HepG2 (cell line): Measurements from ENCODE around the gene MACROD2. TPM values are rescaled to one million over a fixed set of nuclear protein-coding genes. Genes with fewer than 3 reads are reported as not detected.
A peak's percentile ranks its signal among the peaks of the same experiment; 100 is the strongest.

Experiments used
- ATAC-seq: fragments of 200-7000 bp; cut with Tn5 transposase; 3 replicates; pipeline ENCODE4 v1.9.1; 2020; ENCODE audit warnings: mild to moderate bottlenecking, moderate library complexity
- BruUV-seq: library from RNA; stranded (reverse); fragments of 400-500 nt; replicated peaks from 2 replicates; lab custom pipeline; 2021; lab: Mats Ljungman, UMichigan
- CTCF ChIA-PET: fragments of 300-600 bp; formaldehyde crosslinking; extraction: SDS; loops from one replicate; lab custom pipeline; 2021; ENCODE audit warnings: low total read pairs, inconsistent platforms, low intra/inter-chr PET ratio; lab: Yijun Ruan, JAX
- POLR2A ChIA-PET: fragments of 350-600 bp; sonication (Branson Sonifier 250); formaldehyde crosslinking; loops from one replicate; lab custom pipeline; 2020; ENCODE audit warnings: antibody characterized with exemption, inconsistent platforms; lab: Yijun Ruan, JAX
- DNase-seq: peaks from one replicate; pipeline ENCODE4 v3.0.0-alpha.2; 2015; ENCODE audit warnings: low spot score
- FAIRE-seq: peaks from 3 replicates; lab custom pipeline; 2011; peaks lifted over from hg19 to GRCh38; lab: Jason Lieb, UNC
- H2AFZ ChIP-seq: one replicate; pipeline ENCODE4 v1.6.1; 2011; ENCODE audit warnings: low read length, inconsistent platforms
- H3K27ac ChIP-seq: fragments of 300-600 bp; 3 replicates; pipeline ENCODE4 v1.8.0; 2011; ENCODE audit warnings: mixed run types, mild to moderate bottlenecking, mixed read lengths, low read length, inconsistent platforms; ENCODE audit not compliant: insufficient read depth; ENCODE audit errors: extremely low read length
- H3K27me3 ChIP-seq, 2 experiments: fragments of 200-600 bp in 1 of 2; 2 replicates in 1 of 2; 3 replicates in 1 of 2; pipeline versions ENCODE4 v1.6.0 to v1.8.0; 2011; ENCODE audit warnings: low read length in 2 of 2, mild to moderate bottlenecking in 2 of 2, moderate library complexity in 2 of 2, inconsistent platforms in 1 of 2; ENCODE audit not compliant: insufficient read depth in 2 of 2, control insufficient read depth in 1 of 2
- H3K36me3 ChIP-seq, 2 experiments: fragments of 200-600 bp in 1 of 2; replicated peaks in 1 of 2; 2 replicates in 1 of 2; 3 replicates in 1 of 2; pipeline versions ENCODE4 v1.5.1 to v1.8.0; 2011; ENCODE audit warnings: low read length in 2 of 2, inconsistent platforms in 1 of 2; ENCODE audit not compliant: insufficient read depth in 2 of 2, control insufficient read depth in 1 of 2
- H3K4me1 ChIP-seq: 2 replicates; pipeline ENCODE4 v1.5.1; 2012; ENCODE audit warnings: low read length, inconsistent platforms; ENCODE audit not compliant: insufficient read depth
- H3K4me2 ChIP-seq: 2 replicates; pipeline ENCODE4 v1.6.0; 2011; ENCODE audit warnings: low read depth, low read length, inconsistent platforms
- H3K4me3 ChIP-seq, 3 experiments: fragments of 200-600 bp in 1 of 3; sonication (generic), shearing (Covaris generic) in 1 of 3; replicated peaks in 1 of 3; 2 replicates each; pipeline ENCODE4 v1.5.1; 2011 to 2016; ENCODE audit warnings: low read length in 3 of 3, inconsistent platforms in 2 of 3, low read depth in 2 of 3, mild to moderate bottlenecking in 2 of 3, control low read depth in 1 of 3, mixed read lengths in 1 of 3; ENCODE audit not compliant: insufficient read depth in 1 of 3
- H3K79me2 ChIP-seq: one replicate; pipeline ENCODE4 v1.6.1; 2011; ENCODE audit warnings: low read length, inconsistent platforms; ENCODE audit not compliant: insufficient read depth
- H3K9ac ChIP-seq: 2 replicates; pipeline ENCODE4 v1.6.0; 2011; ENCODE audit warnings: mild to moderate bottlenecking, low read depth, low read length, inconsistent platforms; ENCODE audit not compliant: insufficient read depth
- H3K9me3 ChIP-seq: 2 replicates; pipeline ENCODE4 v1.5.1; 2012; ENCODE audit warnings: mild to moderate bottlenecking, low read length
- H4K20me1 ChIP-seq: 2 replicates; pipeline ENCODE4 v1.6.0; 2011; ENCODE audit warnings: inconsistent platforms, mild to moderate bottlenecking, low read length, moderate library complexity; ENCODE audit not compliant: insufficient read depth
- FOXA3 ChIP-seq: IDR thresholded peaks from 2 replicates; pipeline ENCODE4 v1.6.1; 2016; ENCODE audit warnings: missing genetic modification reagents, missing compliant biosample characterization
- MEIS1 ChIP-seq: sonication (generic); formaldehyde crosslinking; IDR thresholded peaks from 2 replicates; pipeline ENCODE4 v1.9.0; 2021; ENCODE audit warnings: mild to moderate bottlenecking, missing genetic modification reagents, moderate library complexity, borderline replicate concordance
- NAIF1 ChIP-seq: sonication (generic); formaldehyde crosslinking; IDR thresholded peaks from 2 replicates; pipeline ENCODE4 v1.5.0; 2020; ENCODE audit warnings: mild to moderate bottlenecking, missing genetic modification reagents, borderline replicate concordance
- SYNCRIP ChIP-seq: fragments of 200-400 bp; formaldehyde crosslinking; IDR thresholded peaks from 2 replicates; pipeline ENCODE4 v1.6.1; 2018; ENCODE audit warnings: mild to moderate bottlenecking, low read depth, low read length; ENCODE audit not compliant: insufficient read depth
- ZNF138 ChIP-seq: sonication (generic); formaldehyde crosslinking; IDR thresholded peaks from 2 replicates; pipeline ENCODE4 v1.5.0; 2020; ENCODE audit warnings: mild to moderate bottlenecking, low read depth, missing genetic modification reagents
- ZSCAN22 ChIP-seq: sonication (generic); formaldehyde crosslinking; IDR thresholded peaks from 2 replicates; pipeline ENCODE4 v1.4.0; 2020; ENCODE audit warnings: mild to moderate bottlenecking, missing genetic modification reagents
- WGBS: methylation state at CpG from one replicate; pipeline ENCODE4 v1.1.6; 2017; ENCODE audit warnings: low lambda C conversion rate; 5-methylcytosine and 5-hydroxymethylcytosine counted together
- in situ Hi-C: cut with HindIII; loops from 2 replicates; pipeline ENCODE4 v1.10.0; 2017; ENCODE audit warnings: low pct_unique_long_range_greater_than_20kb; ENCODE audit not compliant: extremely low pct_ligation_motif_present
- intact Hi-C: fragments of 100-400 bp; cut with micrococcal nuclease; formaldehyde crosslinking; loops from one replicate; pipeline ENCODE4 v1.10.0; 2022; ENCODE audit not compliant: unreplicated experiment
- polyA plus RNA-seq, 8 experiments: library from polyadenylated mRNA; depleted of rRNA in 3 of 8; stranded (reverse) in 7 of 8; unstranded in 1 of 8; fragments of >200 nt; fragmentation: Illumina TruSeq in 4 of 8; extraction: Trizol in 4 of 8; gene quantifications; 2 replicates each; pipeline versions ENCODE4 v1.2.1 to v1.2.3, GENCODE V29; 2011 to 2016; ENCODE audit warnings: low read depth in 4 of 8, missing spikeins in 1 of 8, mixed read lengths in 1 of 8; ENCODE audit not compliant: insufficient read depth in 1 of 8
- total RNA-seq, 5 experiments: library from RNA; depleted of rRNA; stranded (reverse); fragments of >200 nt; fragmentation: Illumina TruSeq; extraction: Trizol; gene quantifications; 2 replicates each; pipeline ENCODE4 v1.2.3, GENCODE V29; 2016; ENCODE audit warnings: low read depth in 1 of 5

Gene MACROD2
- total and polyA plus RNA-seq, 2 of the 13 experiments (the other 11 are each of a cell fraction or from before 2014, with no cell fraction given) = 0.13 to 0.51 TPM

GRCh38 chr20:15917283-15917682 lies 1922.0 kb downstream of the MACROD2 start:
- TF ChIP-seq MEIS1 (no peak), SYNCRIP (no peak)
- WGBS = 47% methylated on average over 4 of the region's 4 CpGs
- H3K9me3 ChIP-seq = peaks cover 3% of the 10 kb centered on the region; the same call in 1 of the 2 replicates
- H3K79me2 ChIP-seq = no peaks in the 10 kb centered on the region
- no peak overlapping the region for H2AFZ ChIP-seq
- H3K4me3 ChIP-seq = no peak overlapping the region
- in situ Hi-C loops (no loop called here), intact Hi-C loops (no loop called here)
- H3K36me3 ChIP-seq = no peaks in the 10 kb centered on the region
- no peak for DNase-seq
- ChIA-PET POLR2A (no interaction called here), CTCF (no interaction called here)
- no peak overlapping the region for H3K27ac ChIP-seq
- no peak for ATAC-seq
- no peaks in the 10 kb centered on the region for H3K4me1 ChIP-seq
- no peaks in the 10 kb centered on the region for H4K20me1 ChIP-seq
- H3K9ac ChIP-seq = no peak overlapping the region
- FAIRE-seq = no peak
- no peaks in the 10 kb centered on the region; a peak in 1 of 5 replicates for H3K27me3 ChIP-seq
- H3K4me2 ChIP-seq = no peak overlapping the region
- no TSS peak for BruUV-seq

GRCh38 chr20:15918631-15919030 lies 1923.3 kb downstream of the MACROD2 start:
- ATAC-seq (no peak), FAIRE-seq (no peak), DNase-seq (no peak)
- in situ Hi-C loops (no loop called here), intact Hi-C loops (no loop called here)
- CTCF ChIA-PET = no interaction called here
- Histone ChIP-seq H3K4me1 (no peaks in the 10 kb centered on the region), H3K9ac (no peak overlapping the region), H3K27me3 (no peaks in the 10 kb centered on the region; a peak in 1 of 5 replicates), H3K79me2 (no peaks in the 10 kb centered on the region), H3K27ac (no peak overlapping the region), H3K4me3 (no peak overlapping the region), H3K36me3 (no peaks in the 10 kb centered on the region), H3K9me3 (no peaks in the 10 kb centered on the region), H3K4me2 (no peak overlapping the region), H2AFZ (no peak overlapping the region), H4K20me1 (no peaks in the 10 kb centered on the region)
- POLR2A ChIA-PET = no interaction called here
- BruUV-seq = no TSS peak
- TF ChIP-seq ZSCAN22 (CRISPR knock-in tag) (0 out of 2 replicates have a peak, but pooled peaks have one; percentile 52), NAIF1 (CRISPR knock-in tag) (no peak), ZNF138 (no peak), FOXA3 (CRISPR knock-in tag) (no peak)
- 9% methylated on average over 3 of the region's 3 CpGs for WGBS
